Measurements from ENCODE around the gene MOGAT1. TPM values are rescaled to one million over a fixed set of nuclear protein-coding genes. Genes with fewer than 3 reads are reported as not detected.

The MOGAT1 gene
- total RNA-seq, 3 donors from 2014 or later (not counting 1 experiment from before 2014, with no cell fraction given), result not detected

- Histone ChIP-seq H3K4me3 (ENCODE audit: low read length) (no peak overlapping the region), H3K27me3 (ENCODE audit: control insufficient read depth, insufficient read depth, low read length) (peaks cover 5% of the 10 kb centered on the region), H3K9me3 (ENCODE audit: control insufficient read depth, insufficient read depth, low read length) (no peaks in the 10 kb centered on the region), H3K4me1 (ENCODE audit: control insufficient read depth, insufficient read depth, low read length) (peaks cover 9% of the 10 kb centered on the region), H3K27ac (ENCODE audit: low read length) (no peak overlapping the region), H3K36me3 (ENCODE audit: control insufficient read depth, insufficient read depth, low read length) (no peaks in the 10 kb centered on the region)
- no peak overlapping the region for H3K27ac Mint-ChIP-seq
- peaks cover 21 to 26% of the 10 kb centered on the region in 2 donors for H3K27me3 Mint-ChIP-seq (ENCODE audit: low read depth in 2 of 2)
- 78% methylated on average over 2 of the region's 3 CpGs for WGBS (ENCODE audit: insufficient coverage)
- DNase-seq, result no peak
- no peaks in the 10 kb centered on the region for H3K36me3 Mint-ChIP-seq
- ATAC-seq, result no peak
- H3K4me1 Mint-ChIP-seq, result peaks cover 6 to 12% of the 10 kb centered on the region in 2 donors
- H3K9me3 Mint-ChIP-seq, result no peaks in the 10 kb centered on the region
- H3K4me3 Mint-ChIP-seq, result no peak overlapping the region
- intact Hi-C loops (cut with micrococcal nuclease), result no loop called here
- TF ChIP-seq CTCF (IDR thresholded peaks at IDR 0.05), result no peak
Measured at GRCh38 chr2:222710736-222711135, 39.3 kb downstream of the MOGAT1 start.

- WGBS (ENCODE audit: insufficient coverage), result 80% methylated on average over 9 of the region's 10 CpGs
Measured at GRCh38 chr2:222711315-222711940, 40.0 kb downstream of the MOGAT1 start.

GRCh38 chr2:222713002-222713401 lies 41.5 kb downstream of the MOGAT1 start:
- no peak for DNase-seq
- Mint-ChIP-seq H3K4me3 (no peak overlapping the region), H3K36me3 (no peaks in the 10 kb centered on the region), H3K27ac (no peak overlapping the region), H3K9me3 (no peaks in the 10 kb centered on the region), H3K27me3 (ENCODE audit: low read depth in 2 of 2) (peaks cover 19 to 25% of the 10 kb centered on the region in 2 donors), H3K4me1 (peaks cover 2 to 6% of the 10 kb centered on the region in 2 donors)
- WGBS (ENCODE audit: insufficient coverage), result 96% methylated on average over 3 of the region's 3 CpGs
- Histone ChIP-seq H3K27me3 (ENCODE audit: control insufficient read depth, insufficient read depth, low read length) (peaks cover 5% of the 10 kb centered on the region), H3K4me3 (ENCODE audit: low read length) (no peak overlapping the region), H3K27ac (ENCODE audit: low read length) (no peak overlapping the region), H3K36me3 (ENCODE audit: control insufficient read depth, insufficient read depth, low read length) (no peaks in the 10 kb centered on the region), H3K4me1 (ENCODE audit: control insufficient read depth, insufficient read depth, low read length) (peaks cover 7% of the 10 kb centered on the region), H3K9me3 (ENCODE audit: control insufficient read depth, insufficient read depth, low read length) (no peaks in the 10 kb centered on the region)
- intact Hi-C loops (cut with micrococcal nuclease), result no loop called here
- TF ChIP-seq CTCF (IDR thresholded peaks at IDR 0.05), result no peak
- no peak for ATAC-seq

More at GRCh38 chr2:222711315-222711940, 40.0 kb downstream of the MOGAT1 start:
- H3K27ac Mint-ChIP-seq, result no peak overlapping the region
- Histone ChIP-seq H3K4me3 (ENCODE audit: low read length) (no peak overlapping the region), H3K27ac (ENCODE audit: low read length) (no peak overlapping the region), H3K27me3 (ENCODE audit: control insufficient read depth, insufficient read depth, low read length) (peaks cover 5% of the 10 kb centered on the region), H3K9me3 (ENCODE audit: control insufficient read depth, insufficient read depth, low read length) (no peaks in the 10 kb centered on the region), H3K36me3 (ENCODE audit: control insufficient read depth, insufficient read depth, low read length) (no peaks in the 10 kb centered on the region), H3K4me1 (ENCODE audit: control insufficient read depth, insufficient read depth, low read length) (peaks cover 9% of the 10 kb centered on the region)
- no peak for TF ChIP-seq CTCF (IDR thresholded peaks at IDR 0.05)
- H3K4me3 Mint-ChIP-seq, result no peak overlapping the region
- no peaks in the 10 kb centered on the region for H3K36me3 Mint-ChIP-seq
- H3K27me3 Mint-ChIP-seq (ENCODE audit: low read depth in 2 of 2), result peaks cover 25 to 29% of the 10 kb centered on the region in 2 donors
- peaks cover 6 to 12% of the 10 kb centered on the region in 2 donors for H3K4me1 Mint-ChIP-seq
- ATAC-seq, result no peak
- no peaks in the 10 kb centered on the region for H3K9me3 Mint-ChIP-seq
- intact Hi-C loops (cut with micrococcal nuclease), result no loop called here
- no peak for DNase-seq
